Measurements from ENCODE around the gene DNAI7. TPM values are rescaled to one million over a fixed set of nuclear protein-coding genes. Genes with fewer than 3 reads are reported as not detected.

Gene DNAI7
- total RNA-seq, 1 donor from 2014 or later = not detected

GRCh38 chr12:25236190-25236589 is 41.2 kb upstream of the DNAI7 start:
- TF ChIP-seq CTCF (conservative IDR thresholded peaks at IDR 0.05; ENCODE audit: low read depth, low read length) = no peak
- no peak for DNase-seq (ENCODE audit: low read depth)
- H3K4me3 ChIP-seq (ENCODE audit: low read depth, low read length) = no peak overlapping the region

- no peak for TF ChIP-seq CTCF (conservative IDR thresholded peaks at IDR 0.05; ENCODE audit: low read depth, low read length)
- no peak for DNase-seq (ENCODE audit: low read depth)
These were observed 18.4 kb upstream of the DNAI7 start for GRCh38 chr12:25213338-25213737.

GRCh38 chr12:25208554-25208953 is 13.6 kb upstream of the DNAI7 start:
- no peak for TF ChIP-seq CTCF (conservative IDR thresholded peaks at IDR 0.05; ENCODE audit: low read depth, low read length)
- DNase-seq (ENCODE audit: low read depth) = no peak
- H3K4me3 ChIP-seq (ENCODE audit: low read depth, low read length) = no peak overlapping the region

More at GRCh38 chr12:25213338-25213737, 18.4 kb upstream of the DNAI7 start:
- no peak overlapping the region for H3K4me3 ChIP-seq (ENCODE audit: low read depth, low read length)

GRCh38 chr12:25207846-25208245 is 12.9 kb upstream of the DNAI7 start:
- no peak for DNase-seq (ENCODE audit: low read depth)
- TF ChIP-seq CTCF (conservative IDR thresholded peaks at IDR 0.05; ENCODE audit: low read depth, low read length) = no peak
- H3K4me3 ChIP-seq (ENCODE audit: low read depth, low read length) = no peak overlapping the region

DNA sequence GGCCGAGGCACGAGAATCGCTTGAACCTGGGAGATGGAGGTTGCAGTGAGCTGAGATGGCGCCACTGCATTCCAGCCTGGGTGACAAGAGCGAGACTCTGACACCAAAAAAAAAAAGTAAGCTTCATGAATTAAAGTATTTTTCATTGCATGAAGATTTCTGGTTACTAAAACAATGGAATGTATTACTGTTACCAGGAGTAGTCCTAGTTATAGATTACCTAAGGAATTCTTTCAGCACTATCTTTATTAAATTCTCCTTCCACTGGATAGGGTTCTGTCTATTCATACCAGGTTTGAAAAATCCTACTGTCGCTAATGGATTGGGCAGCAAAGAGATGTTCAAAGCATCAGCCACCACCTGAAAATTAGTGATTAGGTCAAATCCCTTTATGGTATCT is 12.5 kb upstream of the DNAI7 start:
- H3K4me3 ChIP-seq (ENCODE audit: low read depth, low read length) = no peak overlapping the region
- no peak for TF ChIP-seq CTCF (conservative IDR thresholded peaks at IDR 0.05; ENCODE audit: low read depth, low read length)
- no peak for DNase-seq (ENCODE audit: low read depth)

- TF ChIP-seq CTCF (conservative IDR thresholded peaks at IDR 0.05; ENCODE audit: low read depth, low read length) = no peak
These were observed 7.2 kb upstream of the DNAI7 start for GRCh38 chr12:25202137-25202536.

DNA sequence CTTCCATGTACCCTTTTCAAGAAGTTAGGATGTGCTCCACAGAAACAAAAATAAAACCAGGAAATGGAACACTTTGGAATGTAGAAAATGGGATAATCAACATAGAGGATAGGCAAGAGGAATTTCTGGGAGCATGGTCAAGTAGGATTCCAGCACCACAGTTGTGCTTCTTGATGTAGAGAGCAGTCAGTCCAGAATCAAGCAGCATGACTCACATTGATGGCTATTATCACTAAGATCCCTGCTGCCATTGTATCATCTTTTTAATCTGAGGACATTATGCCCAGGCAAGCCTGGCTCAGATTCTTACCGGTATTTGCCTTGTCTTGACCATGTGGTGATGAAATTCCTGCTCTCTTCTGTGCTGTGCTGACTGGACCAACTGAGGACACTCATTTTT is 5.7 kb upstream of the DNAI7 start:
- no peak for TF ChIP-seq CTCF (conservative IDR thresholded peaks at IDR 0.05; ENCODE audit: low read depth, low read length)
- no peak for DNase-seq (ENCODE audit: low read depth)
- no peak overlapping the region for H3K4me3 ChIP-seq (ENCODE audit: low read depth, low read length)

More at GRCh38 chr12:25202137-25202536, 7.2 kb upstream of the DNAI7 start:
- no peak overlapping the region for H3K4me3 ChIP-seq (ENCODE audit: low read depth, low read length)
- DNase-seq (ENCODE audit: low read depth) = no peak

Measured in epithelial cell of proximal tubule (primary cell).